GM12878 (cell line): Measurements from ENCODE around the gene OR6N2. TPM values are rescaled to one million over a fixed set of nuclear protein-coding genes. Genes with fewer than 3 reads are reported as not detected.

ENCODE experiments used
- ATAC-seq: fragments of 200-7000 bp; cut with Tn5 transposase; 3 replicates; pipeline ENCODE4 v1.9.1; 2020; ENCODE audit warnings: mild to moderate bottlenecking, moderate library complexity
- BruUV-seq: library from RNA; stranded (reverse); fragments of 400-500 nt; replicated peaks from 2 replicates; lab custom pipeline; 2021; lab: Mats Ljungman, UMichigan
- CTCF ChIA-PET: fragments of 300-600 bp; sonication (Branson Sonifier 250); formaldehyde crosslinking; extraction: SDS; loops from one replicate; lab custom pipeline; 2021; ENCODE audit warnings: inconsistent platforms; lab: Yijun Ruan, JAX
- POLR2A ChIA-PET: fragments of 350-600 bp; formaldehyde crosslinking; extraction: SDS; loops from one replicate; lab custom pipeline; 2021; ENCODE audit warnings: inconsistent platforms; lab: Charles Lee
- RAD21 ChIA-PET: fragments of 300-600 bp; sonication (Branson Sonifier 250); formaldehyde crosslinking; loops from one replicate; lab custom pipeline; 2023; ENCODE audit warnings: antibody characterized with exemption; ENCODE audit not compliant: unreplicated experiment; lab: Charles Lee
- SMC1A ChIA-PET: fragments of 300-600 bp; sonication (Branson Sonifier 250); formaldehyde crosslinking; loops from one replicate; lab custom pipeline; 2023; ENCODE audit not compliant: unreplicated experiment, uncharacterized antibody; lab: Charles Lee
- DNase-seq: peaks from one replicate; pipeline ENCODE4 v3.0.0-alpha.2; 2011; ENCODE audit warnings: low read depth, low spot score
- FAIRE-seq: peaks from 3 replicates; lab custom pipeline; 2011; peaks lifted over from hg19 to GRCh38; lab: Jason Lieb, UNC
- H2AFZ ChIP-seq: 2 replicates; pipeline ENCODE4 v1.6.0; 2011; ENCODE audit warnings: low read depth, low read length, control low read depth; ENCODE audit not compliant: control insufficient read depth
- H3K27ac ChIP-seq: 2 replicates; pipeline ENCODE4 v1.5.1; 2011; ENCODE audit warnings: control low read depth; ENCODE audit not compliant: control insufficient read depth, insufficient read depth
- H3K27me3 ChIP-seq, 2 experiments: replicated peaks in 1 of 2; 2 replicates each; pipeline versions ENCODE4 v1.6.0 to v1.6.1; 2011; ENCODE audit warnings: low read length in 1 of 2; ENCODE audit not compliant: control insufficient read depth in 2 of 2, insufficient read depth in 2 of 2
- H3K36me3 ChIP-seq, 2 experiments: 2 replicates each; pipeline ENCODE4 v1.5.1; 2011; ENCODE audit warnings: low read length in 1 of 2; ENCODE audit not compliant: control insufficient read depth in 2 of 2, insufficient read depth in 2 of 2
- H3K4me1 ChIP-seq: 2 replicates; pipeline ENCODE4 v1.6.1; 2011; ENCODE audit warnings: mild to moderate bottlenecking, low read length, moderate library complexity, mixed read lengths; ENCODE audit not compliant: control insufficient read depth, insufficient read depth
- H3K4me2 ChIP-seq: 2 replicates; pipeline ENCODE4 v1.6.0; 2011; ENCODE audit warnings: control low read depth; ENCODE audit not compliant: control insufficient read depth, insufficient read depth
- H3K4me3 ChIP-seq: fragments of 200-600 bp; sonication (generic); 2 replicates; pipeline ENCODE4 v1.5.1; 2016
- H3K79me2 ChIP-seq: 2 replicates; pipeline ENCODE4 v1.6.0; 2011; ENCODE audit warnings: low read length; ENCODE audit not compliant: control insufficient read depth, insufficient read depth
- H3K9ac ChIP-seq: 2 replicates; pipeline ENCODE4 v1.8.0; 2011; ENCODE audit warnings: low read length, control low read depth, mixed read lengths; ENCODE audit not compliant: control insufficient read depth, insufficient read depth
- H3K9me3 ChIP-seq: replicated peaks from 3 replicates; pipeline ENCODE4 v1.5.1; 2011; ENCODE audit warnings: mild to moderate bottlenecking, low read length; ENCODE audit not compliant: control insufficient read depth, insufficient read depth
- H4K20me1 ChIP-seq: 2 replicates; pipeline ENCODE4 v1.6.0; 2011; ENCODE audit not compliant: control insufficient read depth, insufficient read depth
- ASH2L ChIP-seq: fragments of 300-600, 200-600 bp; sonication (generic); IDR thresholded peaks from 2 replicates; pipeline ENCODE4 v1.6.1; 2017; ENCODE audit warnings: low read depth, mild to moderate bottlenecking, borderline replicate concordance
- BCL11A ChIP-seq: IDR thresholded peaks from 2 replicates; pipeline ENCODE4 v1.6.1; 2011; ENCODE audit warnings: low read depth, low read length
- BCL3 ChIP-seq: IDR thresholded peaks from 2 replicates; pipeline ENCODE4 v1.6.1; 2011; ENCODE audit warnings: borderline replicate concordance, low read depth, mild to moderate bottlenecking, moderate library complexity, low read length; ENCODE audit not compliant: insufficient read depth, poor library complexity, severe bottlenecking
- BMI1 ChIP-seq: fragments of 450-650 bp; IDR thresholded peaks from 2 replicates; pipeline ENCODE4 v1.6.1; 2016; ENCODE audit warnings: mild to moderate bottlenecking, moderate library complexity, borderline replicate concordance
- CBFB ChIP-seq: IDR thresholded peaks from 2 replicates; pipeline ENCODE4 v1.6.1; 2016; ENCODE audit warnings: antibody characterized with exemption, low read depth
- CBX3 ChIP-seq: fragments of 200-600 bp; sonication (generic); IDR thresholded peaks from 2 replicates; pipeline ENCODE4 v1.6.1; 2016; ENCODE audit warnings: low read depth, borderline replicate concordance
- DPF2 ChIP-seq: fragments of 450-650 bp; IDR thresholded peaks from 2 replicates; pipeline ENCODE4 v1.6.1; 2017; ENCODE audit warnings: mild to moderate bottlenecking
- ELK1 ChIP-seq: IDR thresholded peaks from 2 replicates; pipeline ENCODE4 v1.6.1; 2012; ENCODE audit warnings: low read depth, low read length, improper control_type of control experiment
- HDAC6 ChIP-seq: fragments of 200-600 bp; sonication (generic); IDR thresholded peaks from one replicate; pipeline ENCODE4 v1.8.0; 2017; ENCODE audit warnings: antibody characterized with exemption; ENCODE audit not compliant: unreplicated experiment
- HSF1 ChIP-seq: fragments of 150-350 bp; IDR thresholded peaks from 2 replicates; pipeline ENCODE4 v1.6.1; 2014; ENCODE audit warnings: mild to moderate bottlenecking, low read depth, low read length
- JUND ChIP-seq: IDR thresholded peaks from 2 replicates; pipeline ENCODE4 v1.6.1; 2012; ENCODE audit warnings: low read depth, mild to moderate bottlenecking, low read length, improper control_type of control experiment, moderate library complexity
- KAT2A ChIP-seq: conservative IDR thresholded peaks from 2 replicates; pipeline ENCODE4 v1.6.1; 2011; ENCODE audit warnings: low read depth, low read length; ENCODE audit not compliant: control insufficient read depth
- NFYA ChIP-seq: IDR thresholded peaks from 2 replicates; pipeline ENCODE4 v1.6.1; 2011; ENCODE audit warnings: low read depth, mild to moderate bottlenecking, low read length, improper control_type of control experiment, borderline replicate concordance
- NR2C1 ChIP-seq: fragments of 450-650 bp; IDR thresholded peaks from 2 replicates; pipeline ENCODE4 v1.6.1; 2017; ENCODE audit warnings: antibody characterized with exemption, mild to moderate bottlenecking, moderate library complexity
- SMAD5 ChIP-seq: IDR thresholded peaks from 2 replicates; pipeline ENCODE4 v1.6.1; 2016; ENCODE audit warnings: antibody characterized with exemption, low read depth
- TBL1XR1 ChIP-seq: IDR thresholded peaks from 2 replicates; pipeline ENCODE4 v1.6.1; 2012; ENCODE audit warnings: low read depth, low read length, improper control_type of control experiment
- TCF7 ChIP-seq: IDR thresholded peaks from 2 replicates; pipeline ENCODE4 v1.6.1; 2014; ENCODE audit warnings: antibody characterized with exemption, borderline replicate concordance
- ZNF274 ChIP-seq: IDR thresholded peaks from one replicate; pipeline ENCODE4 v1.8.0; 2011; ENCODE audit not compliant: insufficient read length, insufficient read depth
- WGBS: methylation state at CpG from one replicate; pipeline ENCODE4 v1.1.6; 2016; ENCODE audit warnings: low lambda C conversion rate; ENCODE audit not compliant: insufficient replicate concordance, insufficient coverage; ENCODE audit errors: missing lambda C conversion rate; 5-methylcytosine and 5-hydroxymethylcytosine counted together
- in situ Hi-C: fragments of 300-500 bp; cut with MboI; formaldehyde crosslinking; loops from 9 replicates; pipeline ENCODE4 v1.14.3; 2018; ENCODE audit warnings: mixed read lengths
- intact Hi-C: fragments of 100-400 bp; cut with micrococcal nuclease; formaldehyde crosslinking; loops from one replicate; pipeline ENCODE4 v1.14.2; 2022; ENCODE audit not compliant: unreplicated experiment
- polyA plus RNA-seq, 11 experiments: library from polyadenylated mRNA; depleted of rRNA in 4 of 11; unstranded in 6 of 11; stranded (reverse) in 5 of 11; fragments of >200 nt; fragmentation: Nextera tagmentation in 4 of 11; fragmentation: Illumina TruSeq in 1 of 11; extraction: Ambion mirVana in 4 of 11; extraction: Trizol in 1 of 11; gene quantifications; 1 replicate in 1 of 11; 2 replicates in 10 of 11; pipeline versions ENCODE4 v1.2.1 to v1.2.3, GENCODE V29; 2011 to 2016; ENCODE audit warnings: inconsistent platforms in 2 of 11, missing spikeins in 2 of 11, low read depth in 1 of 11
- total RNA-seq, 4 experiments: library from RNA; depleted of rRNA in 3 of 4; stranded (reverse); fragments of >200 nt in 3 of 4; fragmentation: Illumina TruSeq in 1 of 4; extraction: Trizol in 1 of 4; gene quantifications; 2 replicates each; pipeline versions ENCODE4 v1.2.1 to v1.2.3, GENCODE V29; 2013 to 2021

OR6N2 gene
- total and polyA plus RNA-seq, 10 of the 15 experiments (the other 5 are each of a cell fraction or from before 2014, with no cell fraction given) = not detected

- ATAC-seq (no peak), DNase-seq (no peak), FAIRE-seq (no peak)
- Histone ChIP-seq H3K4me1 (no peaks in the 10 kb centered on the region), H3K27me3 (no peaks in the 10 kb centered on the region), H3K4me2 (no peak overlapping the region), H2AFZ (no peak overlapping the region), H3K9ac (no peak overlapping the region), H4K20me1 (no peaks in the 10 kb centered on the region), H3K27ac (no peak overlapping the region), H3K9me3 (no peaks in the 10 kb centered on the region), H3K36me3 (no peaks in the 10 kb centered on the region), H3K4me3 (no peak overlapping the region), H3K79me2 (no peaks in the 10 kb centered on the region)
- ChIA-PET CTCF (no interaction called here), SMC1A (no interaction called here), RAD21 (no interaction called here), POLR2A (no interaction called here)
- intact Hi-C loops (no loop called here), in situ Hi-C loops (no loop called here)
- 18% methylated on average over 2 of the region's 2 CpGs for WGBS
- TF ChIP-seq BMI1 (no peak), JUND (no peak), ASH2L (no peak), BCL3 (no peak), CBX3 (no peak), TCF7 (no peak), ELK1 (no peak), CBFB (no peak), NR2C1 (no peak), DPF2 (no peak), TBL1XR1 (no peak), BCL11A (no peak), HDAC6 (no peak), ZNF274 (no peak), KAT2A (no peak), HSF1 (no peak), NFYA (no peak), SMAD5 (no peak)
- no TSS peak for BruUV-seq
Measured at GRCh38 chr1:158732524-158732923, 48.5 kb downstream of the OR6N2 start.
